ENCODE data around the gene FBF1. TPM values are rescaled to one million over a fixed set of nuclear protein-coding genes. Genes with fewer than 3 reads are reported as not detected.

The FBF1 gene
- total and polyA plus RNA-seq, 2 of the 8 experiments (the other 6 are each of a cell fraction or from before 2014, with no cell fraction given) = 8.1 to 13.1 TPM

- H3K9me3 ChIP-seq (ENCODE audit: insufficient read depth in 2 of 2, low read depth in 1 of 2, low read length in 1 of 2) = no peaks in the 10 kb centered on the region
- CTCF ChIA-PET (ENCODE audit: partially characterized antibody) = interaction anchor here (0.5 to 51.3 kb wide), 13 partner anchors 9 to 379 kb away, joined by 3 to 885 read pairs (median 3); partner anchors contain the start of genes CDK3, MRPL38 and TRIM65
Measured at GRCh38 chr17:75920045-75920560, 20.7 kb downstream of the FBF1 start.

More at GRCh38 chr17:75920045-75920560, 20.7 kb downstream of the FBF1 start:
- TF ChIP-seq RAD21 (IDR thresholded peaks at IDR 0.05 in 1 of 2, conservative IDR thresholded peaks at IDR 0.05 in 1 of 2; ENCODE audit: low read depth in 2 of 2, low read length in 2 of 2) = no peak
- TF ChIP-seq TAF1 (IDR thresholded peaks at IDR 0.05; ENCODE audit: low read depth, low read length) = no peak
- no peak for TF ChIP-seq GTF2F1 (IDR thresholded peaks at IDR 0.05; ENCODE audit: borderline replicate concordance, low read depth, low read length)
- no peak for TF ChIP-seq BRCA1 (IDR thresholded peaks at IDR 0.05; ENCODE audit: low read depth, low read length)
- TF ChIP-seq CREB1 (IDR thresholded peaks at IDR 0.05) = no peak
- TF ChIP-seq BCL11A (IDR thresholded peaks at IDR 0.05; ENCODE audit: low read depth in 2 of 2, low read length in 2 of 2) = no peak
- no peak for TF ChIP-seq USF2 (IDR thresholded peaks at IDR 0.05; ENCODE audit: low read length)
- TF ChIP-seq FOSL1 (IDR thresholded peaks at IDR 0.05; ENCODE audit: insufficient read depth, low read depth, low read length) = no peak
- H3K4me3 ChIP-seq (ENCODE audit: extremely low read depth in 1 of 4, insufficient read depth in 2 of 4, low read depth in 3 of 4, low read length in 4 of 4) = no peak overlapping the region
- H2BK12ac ChIP-seq (ENCODE audit: low read depth, low read length) = no peak overlapping the region
- H3K36me3 ChIP-seq (ENCODE audit: control insufficient read depth in 2 of 4, insufficient read depth in 4 of 4, low read length in 3 of 4) = peaks cover 0 to 4% (median 0%) of the 10 kb centered on the region in 4 experiments; a peak in 2 of 8 replicates
- FAIRE-seq (no peak), DNase-seq (ENCODE audit: low read depth in 1 of 2, low spot score in 2 of 2) (no peak)
- no peaks in the 10 kb centered on the region for H3K4me1 ChIP-seq (replicated peaks in 1 of 4; ENCODE audit: control insufficient read depth in 3 of 4, insufficient read depth in 4 of 4, low read length in 3 of 4)
- 85% methylated on average over 11 of the region's 11 CpGs; no CpG with 5 or more reads in 1 of the 2 experiments for WGBS, 2 experiments (ENCODE audit: extremely low coverage in 1 of 2, insufficient coverage in 1 of 2, insufficient read length in 1 of 2, insufficient replicate concordance in 2 of 2, low coverage in 1 of 2, low lambda C conversion rate in 2 of 2, missing lambda C conversion rate in 1 of 2)
- no peak overlapping the region for H2BK15ac ChIP-seq (ENCODE audit: low read length)
- no peak overlapping the region for H3K27ac ChIP-seq (ENCODE audit: low read depth, low read length)
- no peak overlapping the region for H2AFZ ChIP-seq (ENCODE audit: low read length)
- H3K23me2 ChIP-seq (ENCODE audit: low read depth, low read length) = no peaks in the 10 kb centered on the region
- H3K9ac ChIP-seq (replicated peaks in 1 of 4; ENCODE audit: extremely low read depth in 1 of 4, low read depth in 3 of 4, low read length in 3 of 4) = no peak overlapping the region
- no peaks in the 10 kb centered on the region for H3K27me3 ChIP-seq (replicated peaks in 1 of 4; ENCODE audit: control insufficient read depth in 3 of 4, extremely low read depth in 1 of 4, insufficient read depth in 3 of 4, low read length in 3 of 4)
- no peak overlapping the region for H4K91ac ChIP-seq (replicated peaks; ENCODE audit: insufficient read length, low read length)
- H3K14ac ChIP-seq (ENCODE audit: insufficient read length) = no peak overlapping the region
- no peak overlapping the region for H2BK5ac ChIP-seq (ENCODE audit: low read depth, low read length)
- H2AK5ac ChIP-seq (ENCODE audit: low read depth, low read length) = no peak overlapping the region
- H4K5ac ChIP-seq (ENCODE audit: insufficient read length, low read depth, low read length) = no peak overlapping the region
- H3K79me2 ChIP-seq (ENCODE audit: control insufficient read depth in 1 of 2, insufficient read depth in 2 of 2, low read length in 2 of 2) = no peaks in the 10 kb centered on the region
- H3K23ac ChIP-seq (ENCODE audit: insufficient read length) = no peak overlapping the region
- no peaks in the 10 kb centered on the region for H3K79me1 ChIP-seq (ENCODE audit: low read depth, low read length)
- POLR2A ChIA-PET (ENCODE audit: partially characterized antibody) = interaction anchor here (0.7 to 3.7 kb wide), 7 partner anchors 8 to 172 kb away, joined by 3 to 16 read pairs (median 4); partner anchors contain the start of genes MRPL38 and TRIM65
- H2BK120ac ChIP-seq (replicated peaks; ENCODE audit: low read depth, low read length) = no peak overlapping the region
- no peak overlapping the region for H3K4me2 ChIP-seq (ENCODE audit: insufficient read depth in 1 of 2, low read depth in 2 of 2, low read length in 2 of 2)
- H3K18ac ChIP-seq (ENCODE audit: extremely low read depth, low read length) = no peak overlapping the region
- no peak overlapping the region for H2BK20ac ChIP-seq (ENCODE audit: low read length)
- no peak overlapping the region; the same call in 1 of the 2 replicates for H4K8ac ChIP-seq (ENCODE audit: extremely low read depth, insufficient read depth, low read length)
- H3K56ac ChIP-seq (replicated peaks; ENCODE audit: insufficient read length, low read depth, low read length) = no peak overlapping the region
- H4K20me1 ChIP-seq (replicated peaks in 1 of 2; ENCODE audit: control insufficient read depth in 1 of 2, insufficient read depth in 2 of 2, low read length in 2 of 2) = no peaks in the 10 kb centered on the region
- H3K4ac ChIP-seq (replicated peaks; ENCODE audit: insufficient read length, low read depth, low read length) = no peak overlapping the region
